Activated CD4-positive, CD25-positive, alpha-beta regulatory T cell (primary cell): Measurements from ENCODE around the gene ACVR1B.

Source experiments
- DNase-seq, 4 experiments: peaks; one replicate each; lab custom pipeline; 2025; lab: John Stamatoyannopoulos, UW

Gene ACVR1B

DNA sequence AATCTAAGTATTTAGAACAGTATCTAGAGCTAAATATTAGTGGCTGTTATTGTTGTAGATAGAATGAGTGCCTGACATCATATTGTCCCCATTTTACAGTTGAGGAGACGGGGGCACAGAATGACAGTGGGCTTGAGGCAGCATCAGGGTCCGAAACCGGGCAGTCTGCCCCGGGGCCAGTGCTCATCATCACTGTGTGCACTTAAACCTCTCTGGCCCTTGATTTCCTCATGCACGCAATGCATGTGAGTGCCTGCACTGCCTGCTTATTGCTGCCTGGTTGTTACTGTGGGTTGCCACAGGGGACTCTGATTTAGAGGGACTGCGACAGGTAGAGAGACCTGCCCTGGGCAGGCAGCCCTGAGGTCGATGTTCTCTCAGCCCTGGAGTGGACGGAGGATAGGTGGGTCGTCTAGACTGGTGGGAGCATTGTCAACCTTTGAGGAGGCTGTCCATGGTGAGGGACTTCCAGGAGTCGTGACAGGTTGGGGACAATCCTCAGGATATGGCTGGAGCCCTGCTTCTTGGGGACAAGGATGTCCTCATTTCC is 34.4 kb upstream of the ACVR1B start:
- DNase-seq = no peak

DNA sequence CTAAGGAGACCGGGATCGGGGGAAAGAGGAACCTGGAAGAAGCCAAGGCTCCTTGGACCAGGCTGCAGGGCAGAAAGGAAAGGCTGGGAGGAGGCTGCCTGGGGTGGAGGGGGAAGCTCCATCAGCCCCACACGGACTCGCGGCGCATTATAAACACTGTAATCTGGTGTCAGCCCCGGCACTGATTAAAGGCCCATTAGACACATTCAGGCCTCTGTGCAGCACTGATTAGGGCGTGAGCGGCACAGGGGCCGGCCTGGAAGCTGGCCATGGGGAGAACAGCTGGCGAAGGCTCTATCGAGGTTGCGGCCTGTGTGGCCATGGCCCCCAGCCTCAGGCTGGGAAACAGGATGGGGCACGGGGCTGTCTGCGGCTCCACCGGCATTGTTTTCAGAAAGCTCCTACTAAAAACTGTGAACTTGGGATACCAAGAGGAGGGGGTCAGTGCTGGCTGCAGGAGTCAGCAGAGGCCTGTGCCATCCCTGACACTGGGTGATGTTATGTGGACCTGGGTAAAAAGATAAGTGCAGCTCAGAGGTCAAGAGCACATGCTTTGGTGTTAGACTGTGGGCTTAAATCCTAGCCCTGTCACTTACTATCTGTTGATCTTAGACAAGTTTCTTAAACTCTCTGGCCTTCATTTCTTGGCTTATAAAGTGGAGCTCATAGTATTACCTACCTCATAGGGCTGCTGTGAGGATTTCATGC is 33.6 kb upstream of the ACVR1B start:
- DNase-seq = no peak

DNA sequence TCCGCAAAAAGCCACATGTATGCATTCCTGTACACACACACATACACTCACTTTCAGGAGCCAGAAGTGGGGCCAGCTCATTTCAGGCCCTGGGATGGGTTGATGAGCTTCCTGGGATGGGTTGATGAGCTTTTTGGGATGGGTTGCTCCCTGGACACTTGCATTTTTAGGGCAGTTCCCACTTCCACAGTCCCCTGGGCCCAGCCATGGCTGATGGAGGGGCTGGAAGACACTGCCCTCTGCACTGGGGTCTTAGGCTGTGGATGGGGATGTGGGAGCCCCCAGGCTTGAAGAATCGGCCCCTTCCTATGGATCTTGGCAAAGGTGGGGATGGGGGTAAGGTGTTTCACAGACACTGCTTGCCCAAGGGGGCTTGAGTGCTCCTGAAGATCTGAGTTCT is 31.5 kb upstream of the ACVR1B start:
- DNase-seq = no peak

DNA sequence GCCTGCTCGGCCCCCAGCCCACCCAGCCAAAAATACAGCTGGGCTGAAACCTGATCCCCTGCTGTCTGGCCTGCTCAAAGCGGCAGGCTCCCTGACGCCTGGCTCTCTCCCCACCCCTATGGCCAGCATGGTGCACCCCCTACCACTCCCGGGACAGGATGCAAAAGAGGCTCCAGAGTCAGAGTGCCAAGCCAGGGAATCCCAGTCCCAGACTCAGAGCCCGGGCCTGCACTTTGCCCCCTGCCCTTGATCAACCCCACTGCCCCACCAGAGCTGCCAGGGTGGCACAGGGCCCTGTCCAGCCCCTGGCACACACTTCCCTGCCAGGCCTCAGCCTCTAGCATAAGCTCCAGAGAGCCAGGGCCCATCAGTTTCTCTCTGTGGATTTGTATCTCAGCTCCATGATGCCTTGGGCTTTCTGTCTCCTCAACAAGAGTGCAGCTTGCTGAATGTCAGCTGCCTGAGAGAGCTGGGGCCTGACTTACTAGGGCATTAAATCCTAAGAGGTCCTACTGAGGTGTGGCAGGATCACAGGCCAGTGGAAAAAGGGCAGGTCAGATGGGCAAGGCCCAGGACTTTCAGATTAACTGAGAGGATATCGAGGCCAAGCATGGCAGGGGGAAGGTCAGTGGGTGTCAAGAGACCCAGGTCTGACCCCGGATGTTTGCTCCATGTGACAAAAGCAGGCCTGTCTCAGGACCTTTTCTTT is 30.3 kb upstream of the ACVR1B start:
- DNase-seq = no peak

DNA sequence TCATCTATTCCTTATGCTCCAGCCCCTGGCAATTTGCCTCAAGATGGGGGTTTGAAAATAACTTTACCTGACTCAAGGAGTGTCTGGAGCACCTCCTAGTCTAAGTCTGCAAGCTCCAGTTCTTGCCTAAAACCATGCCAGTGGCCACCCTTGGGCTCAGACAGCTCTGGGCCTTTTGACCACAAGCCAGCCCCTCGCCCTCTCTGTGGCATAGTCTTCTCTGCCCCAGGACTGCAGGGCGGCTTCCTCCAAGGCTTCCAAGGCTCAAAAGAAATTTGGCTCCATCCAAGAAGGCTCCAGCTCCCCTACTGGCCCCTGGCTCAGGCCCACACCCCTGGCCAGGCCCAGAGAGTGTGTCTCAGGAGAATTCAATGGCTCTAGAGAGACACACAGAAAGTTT is 29.4 kb upstream of the ACVR1B start:
- no peak for DNase-seq

DNA sequence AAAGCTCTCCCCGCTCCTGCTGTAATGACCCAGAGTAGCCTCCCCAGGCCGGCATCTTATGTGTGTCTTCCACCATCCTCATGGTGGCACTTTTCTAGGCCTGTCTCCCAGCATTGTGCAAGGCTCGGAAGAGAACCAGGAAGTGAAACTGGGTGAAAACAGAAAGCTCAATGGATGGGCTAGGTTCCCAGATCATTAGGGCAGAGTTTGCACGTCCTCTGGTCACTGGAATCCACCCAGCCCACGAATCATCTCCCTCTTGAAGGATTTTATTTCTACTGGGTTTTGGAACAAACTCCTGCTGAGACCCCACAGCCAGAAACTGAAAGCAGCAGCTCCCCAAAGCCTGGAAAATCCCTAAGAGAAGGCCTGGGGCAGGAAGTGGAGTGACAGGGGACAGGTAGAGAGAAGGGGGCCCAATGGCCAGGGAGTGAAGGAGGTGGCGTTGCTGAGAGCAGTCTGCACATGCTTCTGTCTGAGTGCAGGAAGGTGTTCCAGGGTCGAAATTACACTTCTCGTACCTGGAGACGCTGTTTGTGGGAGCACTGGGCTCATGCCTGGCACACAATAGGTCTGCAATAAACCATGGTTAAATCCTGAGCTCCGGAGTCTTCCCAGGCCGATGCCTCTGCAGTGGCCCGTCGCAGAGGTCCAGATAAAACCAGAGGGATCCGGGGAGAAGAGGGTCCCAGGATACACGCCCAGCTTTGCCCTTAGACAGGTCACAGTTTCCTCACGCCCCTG is 28.6 kb upstream of the ACVR1B start:
- no peak for DNase-seq

DNA sequence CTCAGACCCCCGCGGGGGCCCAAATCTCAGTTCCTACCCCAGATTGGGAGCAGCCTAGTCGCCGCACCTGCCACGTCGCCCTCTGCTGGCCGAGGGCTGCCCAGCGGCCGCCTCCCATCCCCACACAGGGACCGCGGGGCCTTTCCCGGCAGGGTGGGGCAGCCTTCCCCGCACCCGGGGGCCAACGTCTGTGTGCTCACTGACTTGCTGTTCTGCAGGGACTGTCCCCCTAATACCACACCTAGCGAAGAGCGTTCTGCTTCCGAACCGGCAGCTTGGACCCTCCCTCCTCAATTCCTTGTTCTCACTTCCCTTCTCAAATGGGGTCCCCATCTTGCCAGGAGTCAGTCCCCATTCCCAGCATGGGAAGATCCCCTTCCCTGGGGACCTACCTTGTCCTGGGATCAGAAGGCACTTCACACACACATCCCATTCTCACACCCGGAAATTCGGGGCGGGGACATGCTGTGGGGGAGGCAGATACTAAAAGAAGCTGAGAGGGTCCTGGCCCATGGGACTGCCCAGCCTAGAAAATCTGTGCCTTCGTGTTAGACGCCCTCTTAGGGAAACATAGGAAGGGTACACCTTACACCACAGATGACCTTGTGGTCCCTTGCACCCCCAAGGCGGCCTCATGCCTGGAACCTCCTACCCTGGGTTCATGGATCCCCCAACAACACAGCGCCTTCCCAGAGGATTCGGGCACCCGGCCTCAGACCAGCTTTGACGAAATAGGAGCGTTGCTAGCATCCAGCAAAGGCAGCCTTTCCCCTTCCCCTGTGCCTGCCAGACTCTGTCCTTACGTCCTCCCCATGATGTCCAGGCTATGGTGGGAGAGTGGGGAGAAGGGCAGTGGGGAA is 27.8 kb upstream of the ACVR1B start:
- peak in 3 of 4 experiments; percentile 13 to 31 (median 20) for DNase-seq

DNA sequence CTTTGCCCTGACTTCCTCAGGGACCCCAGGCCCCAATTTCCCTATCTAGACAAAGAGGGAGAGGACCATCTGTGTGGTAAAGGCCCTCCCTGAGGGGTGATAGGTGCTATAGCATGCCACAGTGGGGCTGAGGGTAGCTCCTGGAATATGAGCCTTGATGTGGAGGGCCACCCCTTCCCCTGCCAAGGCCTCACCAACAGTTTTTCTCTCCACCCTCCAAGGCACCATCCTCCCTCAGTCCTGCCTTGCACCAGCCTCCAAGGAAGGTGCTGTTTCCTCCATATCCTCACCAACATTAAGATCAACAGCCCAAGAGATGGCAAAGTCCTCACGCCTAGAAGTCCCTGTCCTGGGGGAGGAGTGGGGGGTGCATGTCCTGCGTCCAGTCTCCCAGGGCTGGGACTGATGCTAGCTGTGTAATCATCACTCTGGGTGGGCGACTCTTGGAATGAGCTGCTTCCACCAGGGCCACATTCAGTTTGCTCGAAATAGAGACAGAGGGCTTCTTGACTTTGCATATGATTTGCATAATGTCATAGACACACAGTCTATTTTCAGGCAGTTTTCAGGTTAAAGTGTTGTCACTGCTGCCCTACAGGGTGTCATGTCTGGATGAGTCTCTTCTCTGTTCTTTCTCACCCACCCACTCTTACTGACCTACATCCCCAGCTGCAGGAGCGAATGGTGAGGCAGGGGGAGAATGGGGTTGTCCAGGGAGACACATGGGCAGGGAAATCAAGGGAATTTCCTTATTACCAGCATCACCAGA is 26.8 kb upstream of the ACVR1B start:
- no peak for DNase-seq

DNA sequence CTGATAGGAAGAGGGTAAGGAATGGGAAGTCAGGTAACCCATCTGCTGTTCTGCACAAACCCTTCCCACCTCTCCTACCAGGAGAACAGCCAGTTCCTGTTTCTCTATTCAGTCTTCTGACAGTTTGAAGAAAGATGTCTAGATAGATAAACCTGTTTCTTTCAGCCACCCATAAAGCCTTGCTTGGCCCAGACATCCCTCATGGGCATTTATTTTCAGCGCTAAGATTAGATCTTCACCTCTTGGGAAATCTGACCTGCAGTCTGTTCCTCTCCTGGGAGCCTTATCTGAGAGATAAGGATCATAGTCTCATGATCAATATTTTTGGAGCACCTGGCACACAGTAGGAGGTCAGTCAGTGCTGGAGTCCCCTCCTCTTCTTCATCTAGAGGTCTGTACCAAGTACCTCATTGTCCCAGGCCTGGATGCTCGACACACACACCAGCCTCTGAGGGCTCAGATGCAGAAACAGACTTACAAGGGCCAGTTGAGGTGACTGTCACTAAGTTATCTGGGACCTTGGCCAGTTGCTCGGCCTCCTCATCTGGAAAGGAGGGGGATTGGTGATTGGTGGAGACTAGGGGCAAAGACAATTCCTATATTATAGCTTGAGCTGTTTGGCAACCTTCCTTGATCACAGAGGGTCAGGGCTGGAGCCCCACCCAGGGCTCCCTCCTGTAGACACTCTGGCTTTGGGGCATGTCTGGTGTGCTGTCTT is 26.0 kb upstream of the ACVR1B start:
- no peak for DNase-seq

DNA sequence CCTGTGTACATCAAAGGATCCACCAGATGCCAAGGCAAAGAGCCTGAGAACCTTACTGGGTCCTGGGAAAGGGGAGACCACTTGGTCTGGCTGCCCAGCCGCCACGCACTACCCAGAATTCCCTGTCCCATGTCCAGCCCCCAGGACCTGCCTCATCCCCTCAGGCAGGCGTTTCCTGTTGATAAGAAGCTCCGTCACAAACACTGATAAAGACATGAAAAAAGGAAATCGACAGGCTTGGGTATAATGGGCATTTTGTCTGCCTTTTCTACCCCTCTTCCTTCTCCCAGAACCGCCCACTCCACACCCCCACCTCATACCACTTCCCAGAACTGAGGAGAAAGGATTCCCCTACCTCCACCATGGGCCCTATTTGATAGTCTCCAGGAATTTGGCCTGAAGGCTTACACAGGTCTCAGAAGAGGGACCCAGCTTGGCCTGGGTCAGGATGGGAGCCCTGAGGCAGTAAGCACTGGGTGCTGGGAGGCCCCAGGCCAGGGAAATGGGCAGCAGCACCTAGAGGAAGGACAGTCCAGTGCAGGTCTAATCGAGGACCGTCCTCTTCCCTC is 25.4 kb upstream of the ACVR1B start:
- no peak for DNase-seq

DNA sequence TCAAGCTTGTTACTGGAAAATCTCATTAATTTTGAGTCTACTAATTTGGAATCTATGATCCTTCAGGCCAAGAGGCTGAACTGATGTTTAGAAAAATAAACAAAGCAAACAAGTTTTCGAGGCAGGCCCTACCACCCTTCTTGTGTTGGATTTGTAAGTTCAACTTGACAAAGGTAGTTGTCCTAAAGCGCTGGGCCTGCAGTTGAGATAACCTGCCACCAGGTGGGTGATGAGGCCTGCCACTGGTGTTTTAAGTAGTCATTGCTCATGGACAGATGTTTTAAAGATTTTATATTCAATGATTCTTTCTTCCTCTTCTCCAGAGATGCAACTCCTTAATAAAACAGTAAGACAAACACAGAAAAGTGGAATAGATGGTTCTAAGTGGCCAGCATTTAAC is 24.8 kb upstream of the ACVR1B start:
- DNase-seq = no peak

DNA sequence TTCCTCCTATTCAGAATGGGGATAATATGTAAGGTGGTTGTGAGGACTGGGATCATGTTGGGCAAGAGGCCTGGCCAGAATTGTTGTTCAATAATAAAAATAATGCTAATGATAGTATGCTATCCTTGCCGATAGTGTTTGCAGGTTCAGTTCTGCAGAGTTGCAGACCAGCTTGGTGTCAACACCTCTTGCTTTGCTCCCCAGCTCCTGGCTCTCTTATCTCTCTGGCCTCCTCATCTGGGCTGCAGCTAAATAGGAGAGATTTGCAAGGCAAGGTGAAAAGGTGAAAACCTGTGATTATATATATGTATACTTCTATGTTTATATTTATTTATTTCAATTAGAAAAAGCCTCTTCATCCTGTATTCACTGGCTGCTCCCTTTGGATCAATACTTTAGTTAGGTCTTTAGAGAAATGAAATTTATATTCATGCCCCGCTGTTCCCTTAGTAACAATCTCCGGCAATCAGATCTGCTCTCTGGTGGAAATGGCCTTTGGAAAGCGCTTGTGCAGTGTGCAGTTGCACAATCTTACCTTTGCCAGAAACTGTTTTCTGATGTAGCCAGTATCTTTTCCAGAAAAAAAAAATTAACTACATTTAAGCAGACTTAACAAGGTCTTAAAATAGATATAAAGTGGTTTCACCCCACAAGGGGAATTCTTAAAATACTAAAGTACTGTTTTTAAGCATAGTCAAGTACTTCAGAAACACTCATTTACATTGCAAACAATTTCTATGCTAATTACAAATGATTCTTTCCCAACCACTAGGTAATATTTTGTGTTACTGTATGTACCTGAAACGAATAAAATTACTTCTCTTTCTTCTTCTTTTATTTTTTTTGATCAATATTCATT is 19.1 kb upstream of the ACVR1B start:
- no peak for DNase-seq

DNA sequence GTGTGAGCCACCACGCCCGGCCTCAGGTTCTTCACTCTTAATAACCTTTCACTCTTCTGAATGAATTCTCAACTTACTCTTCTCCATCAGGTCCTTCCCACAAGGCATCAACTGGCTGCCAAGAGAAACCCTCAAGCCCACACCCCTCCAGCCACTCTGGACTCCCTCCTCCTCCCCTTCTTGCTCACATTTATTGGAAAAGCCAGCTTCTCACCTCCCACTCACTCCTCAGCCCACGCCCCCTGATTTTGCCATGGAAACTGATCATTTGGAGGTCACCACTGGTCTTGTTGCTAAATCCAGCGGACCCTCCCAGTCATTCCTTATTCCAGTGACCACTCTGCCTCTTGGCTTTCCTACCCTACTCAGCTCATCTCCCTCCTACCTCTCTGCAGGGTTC is 17.4 kb upstream of the ACVR1B start:
- DNase-seq = no peak

DNA sequence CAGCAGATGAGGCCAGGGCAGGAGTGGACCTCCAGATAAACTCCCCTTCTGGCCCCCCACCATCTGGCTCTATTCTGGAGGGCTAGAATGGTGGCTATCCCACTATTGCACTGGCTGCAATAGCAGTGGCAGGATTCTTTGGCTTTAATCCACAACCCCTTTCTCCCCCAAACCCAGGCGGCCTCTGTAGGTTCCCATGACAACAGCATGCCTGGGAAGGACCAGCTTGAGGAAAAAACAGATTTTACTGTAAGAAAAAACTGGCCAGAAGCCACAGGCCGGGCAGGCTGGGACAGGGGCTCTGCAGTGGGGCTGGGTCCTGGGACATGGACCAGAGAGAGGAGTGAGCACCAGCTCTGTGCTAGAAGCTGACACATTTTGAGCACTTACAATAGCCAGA is 13.6 kb upstream of the ACVR1B start:
- DNase-seq = no peak

DNA sequence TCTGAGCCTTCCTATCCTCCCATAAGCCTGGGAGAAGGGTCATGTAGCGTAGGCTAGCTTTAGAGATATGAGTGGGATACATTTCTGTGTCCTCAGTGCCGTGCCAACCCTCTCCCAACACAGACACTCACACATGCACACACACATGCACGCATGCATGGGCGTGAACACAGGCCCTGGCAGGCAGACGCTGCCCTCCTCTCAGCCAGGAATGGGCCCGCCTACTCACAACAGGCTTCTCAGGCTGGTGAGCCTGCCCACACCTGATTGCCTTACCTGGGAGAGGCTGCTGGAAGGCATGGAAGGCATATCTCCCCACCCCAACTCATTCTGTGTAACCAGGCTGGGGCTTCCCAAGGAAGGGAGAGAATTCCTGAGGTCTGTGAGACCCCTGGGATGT is 12.8 kb upstream of the ACVR1B start:
- no peak for DNase-seq

DNA sequence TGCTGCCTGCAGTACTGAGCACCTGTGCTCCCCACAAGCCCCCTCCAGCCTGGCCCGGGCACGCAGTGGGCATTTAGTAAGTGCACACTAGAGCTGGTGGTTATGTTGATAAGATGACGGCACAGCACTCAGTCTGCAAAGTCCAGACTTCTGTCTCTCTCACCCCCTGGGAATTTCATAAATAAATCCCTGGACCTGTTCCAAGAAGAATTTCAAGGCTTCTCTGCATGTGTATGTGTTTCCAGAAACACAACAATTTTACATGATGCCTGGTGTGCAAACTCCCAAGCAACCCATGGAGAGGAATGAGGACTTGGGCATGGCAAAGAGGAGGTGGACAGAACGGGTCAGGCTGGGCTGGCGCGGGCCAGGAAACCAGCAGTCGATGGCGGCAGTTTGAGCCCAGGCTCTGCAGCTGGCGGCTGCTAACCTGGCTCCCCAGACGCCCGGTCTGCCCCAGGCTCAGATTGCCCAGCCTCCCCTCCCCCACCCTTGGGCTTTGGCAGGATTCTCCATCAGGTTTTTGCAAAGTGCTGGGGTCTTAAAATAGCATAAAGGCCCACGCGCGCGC is 10.4 kb upstream of the ACVR1B start:
- DNase-seq = no peak

DNA sequence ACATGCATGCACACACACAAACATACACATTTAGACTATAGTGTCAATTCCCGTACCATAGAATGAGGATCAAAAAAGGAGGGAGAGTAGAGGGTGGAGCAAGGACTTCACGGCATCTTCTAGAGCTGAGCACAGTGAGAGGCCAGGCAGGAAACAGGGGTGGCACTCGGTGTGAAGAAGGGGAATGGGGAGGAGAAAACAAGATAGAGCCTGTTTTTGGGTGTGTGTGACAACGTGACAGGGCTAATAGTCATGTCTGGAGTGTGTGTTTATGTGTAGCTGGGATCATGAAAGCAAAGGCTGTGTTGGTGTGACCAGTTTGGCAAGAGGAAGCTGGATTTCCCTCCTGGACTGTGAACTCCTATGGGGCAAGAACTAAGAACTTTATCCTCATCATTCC is 9.9 kb upstream of the ACVR1B start:
- no peak for DNase-seq

DNA sequence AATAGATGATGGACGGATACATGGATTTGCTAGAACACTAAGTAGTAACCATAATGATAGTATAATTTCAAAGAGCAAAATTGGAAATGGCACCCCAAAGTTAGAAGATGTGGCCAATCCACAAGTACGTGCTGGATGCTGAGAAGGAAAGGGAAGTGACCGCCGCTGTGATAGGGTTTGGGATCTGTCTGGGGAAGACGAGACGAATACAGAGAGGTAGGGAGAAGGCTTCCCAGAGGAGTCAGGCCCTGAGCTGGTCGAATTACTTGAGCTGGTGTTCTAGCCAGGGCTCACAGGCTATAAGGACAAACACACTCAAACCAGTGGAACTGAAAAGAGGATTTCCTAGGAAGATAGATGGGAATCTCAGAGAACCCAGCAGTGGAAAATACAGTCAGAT is 9.4 kb upstream of the ACVR1B start:
- DNase-seq = no peak

DNA sequence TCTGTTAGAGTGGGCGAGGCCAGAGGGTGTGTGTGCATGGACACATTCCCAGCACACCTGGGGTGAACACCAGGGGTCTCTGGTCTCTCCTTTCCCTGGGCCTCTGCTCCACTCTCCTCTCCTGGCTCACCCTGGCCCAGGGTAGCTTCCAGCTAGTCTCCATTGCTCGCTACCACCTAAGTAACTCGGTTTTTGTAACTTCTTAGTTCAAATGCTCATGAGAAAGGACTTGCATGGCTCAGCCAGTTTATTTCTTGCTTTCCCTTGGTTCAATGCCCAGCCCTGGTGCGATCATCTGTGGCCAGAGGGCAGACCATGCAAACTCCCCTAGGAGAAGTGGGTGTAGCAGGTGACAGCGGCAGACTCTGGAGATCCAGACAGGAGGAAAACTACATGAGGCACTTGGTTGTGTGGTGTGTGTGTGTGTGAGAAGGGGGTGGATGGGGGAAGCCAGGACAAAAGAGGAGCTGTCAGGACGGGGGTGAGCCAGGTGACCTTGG is 8.9 kb upstream of the ACVR1B start:
- no peak for DNase-seq
